ENCODE measurements around the gene LRCH2. TPM values are rescaled to one million over a fixed set of nuclear protein-coding genes. Genes with fewer than 3 reads are reported as not detected.

LRCH2 gene
- total and polyA plus RNA-seq, 11 donors, result 0.49 to 2.4 (median 1.1) TPM

GRCh38 chrX:115266300-115266699 is 32.4 kb upstream of the LRCH2 start:
- DNase-seq (no peak), ATAC-seq (no peak)
- H3K4me1 ChIP-seq, result no peaks in the 10 kb centered on the region
- peaks cover 0 to 9% (median 0%) of the 10 kb centered on the region in 9 donors for H3K27me3 ChIP-seq
- no peaks in the 10 kb centered on the region for H3K36me3 ChIP-seq
- no peak overlapping the region for H3K4me3 ChIP-seq
- intact Hi-C loops (cut with DNase I), result no loop called here
- no peak for TF ChIP-seq POLR2A (IDR thresholded peaks at IDR 0.05)
- TF ChIP-seq, protein P1, sequence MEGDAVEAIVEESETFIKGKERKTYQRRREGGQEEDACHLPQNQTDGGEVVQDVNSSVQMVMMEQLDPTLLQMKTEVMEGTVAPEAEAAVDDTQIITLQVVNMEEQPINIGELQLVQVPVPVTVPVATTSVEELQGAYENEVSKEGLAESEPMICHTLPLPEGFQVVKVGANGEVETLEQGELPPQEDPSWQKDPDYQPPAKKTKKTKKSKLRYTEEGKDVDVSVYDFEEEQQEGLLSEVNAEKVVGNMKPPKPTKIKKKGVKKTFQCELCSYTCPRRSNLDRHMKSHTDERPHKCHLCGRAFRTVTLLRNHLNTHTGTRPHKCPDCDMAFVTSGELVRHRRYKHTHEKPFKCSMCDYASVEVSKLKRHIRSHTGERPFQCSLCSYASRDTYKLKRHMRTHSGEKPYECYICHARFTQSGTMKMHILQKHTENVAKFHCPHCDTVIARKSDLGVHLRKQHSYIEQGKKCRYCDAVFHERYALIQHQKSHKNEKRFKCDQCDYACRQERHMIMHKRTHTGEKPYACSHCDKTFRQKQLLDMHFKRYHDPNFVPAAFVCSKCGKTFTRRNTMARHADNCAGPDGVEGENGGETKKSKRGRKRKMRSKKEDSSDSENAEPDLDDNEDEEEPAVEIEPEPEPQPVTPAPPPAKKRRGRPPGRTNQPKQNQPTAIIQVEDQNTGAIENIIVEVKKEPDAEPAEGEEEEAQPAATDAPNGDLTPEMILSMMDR (IDR thresholded peaks at IDR 0.05), result no peak
- H3K9me3 ChIP-seq, result no peaks in the 10 kb centered on the region
- H3K27ac ChIP-seq, result no peak overlapping the region
- 64 to 89% (median 81%) methylated on average over 2 of the region's 2 CpGs for WGBS, 4 donors

GRCh38 chrX:115264009-115264408 is 30.1 kb upstream of the LRCH2 start:
- H3K4me3 ChIP-seq, result no peak overlapping the region
- 63 to 76% (median 65%) methylated on average over 2 of the region's 2 CpGs for WGBS, 4 donors
- no peak for DNase-seq

DNA sequence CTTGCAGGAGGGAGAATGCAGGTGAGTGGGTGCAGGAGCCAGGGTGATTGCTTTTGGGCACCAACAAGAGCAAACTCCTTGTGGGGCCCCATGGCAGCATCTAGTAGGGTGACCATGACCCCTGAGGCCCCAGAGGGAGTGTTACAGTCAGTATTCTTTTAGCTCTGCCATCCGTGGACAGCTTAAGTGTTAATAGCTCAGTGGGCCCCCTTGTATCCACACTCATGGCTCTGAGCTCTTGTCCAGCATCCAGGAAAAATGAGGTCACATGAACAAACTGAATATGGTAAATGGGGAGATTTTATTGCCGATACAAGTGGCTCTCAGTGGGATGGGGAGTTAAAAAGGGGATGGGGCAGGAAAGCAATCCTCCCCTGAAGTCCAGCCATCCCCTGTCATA is 27.3 kb upstream of the LRCH2 start:
- DNase-seq (no peak), ATAC-seq (no peak)
- Histone ChIP-seq H3K27ac (no peak overlapping the region), H3K9me3 (no peaks in the 10 kb centered on the region), H3K4me3 (no peak overlapping the region), H3K36me3 (no peaks in the 10 kb centered on the region), H3K4me1 (no peaks in the 10 kb centered on the region), H3K27me3 (peaks cover 0 to 27% (median 0%) of the 10 kb centered on the region in 9 donors)
- no peak for TF ChIP-seq POLR2A (IDR thresholded peaks at IDR 0.05)
- TF ChIP-seq, protein P1 (IDR thresholded peaks at IDR 0.05), result no peak
- 65 to 79% (median 72%) methylated on average over 2 of the region's 2 CpGs for WGBS, 4 donors
- intact Hi-C loops (cut with DNase I), result no loop called here

More at GRCh38 chrX:115264009-115264408, 30.1 kb upstream of the LRCH2 start:
- no peak overlapping the region for H3K27ac ChIP-seq
- no peaks in the 10 kb centered on the region for H3K36me3 ChIP-seq
- intact Hi-C loops (cut with DNase I), result no loop called here
- TF ChIP-seq, protein P1 (IDR thresholded peaks at IDR 0.05), result no peak
- no peak for TF ChIP-seq POLR2A (IDR thresholded peaks at IDR 0.05)
- H3K4me1 ChIP-seq, result no peaks in the 10 kb centered on the region
- no peak for ATAC-seq
- peaks cover 0 to 19% (median 0%) of the 10 kb centered on the region in 9 donors for H3K27me3 ChIP-seq
- H3K9me3 ChIP-seq, result no peaks in the 10 kb centered on the region

- intact Hi-C loops (cut with DNase I), result no loop called here
- Histone ChIP-seq H3K9me3 (no peaks in the 10 kb centered on the region), H3K4me3 (no peak overlapping the region), H3K4me1 (no peaks in the 10 kb centered on the region), H3K27me3 (peaks cover 0 to 32% (median 0%) of the 10 kb centered on the region in 9 donors), H3K27ac (no peak overlapping the region), H3K36me3 (no peaks in the 10 kb centered on the region)
- DNase-seq, result no peak
- no peak for ATAC-seq
- no peak for TF ChIP-seq POLR2A (IDR thresholded peaks at IDR 0.05)
- 91 to 97% (median 95%) methylated on average over 3 of the region's 3 CpGs for whole genome bisulfite sequencing, 4 donors
Measured at GRCh38 chrX:115260330-115260729, 26.4 kb upstream of the LRCH2 start.

- TF ChIP-seq, protein P1 (IDR thresholded peaks at IDR 0.05), result no peak
- no peak for TF ChIP-seq POLR2A (IDR thresholded peaks at IDR 0.05)
- no peak for ATAC-seq
- WGBS, 4 donors, result 60 to 73% (median 67%) methylated on average over 3 of the region's 3 CpGs
- Histone ChIP-seq H3K27ac (no peak overlapping the region), H3K9me3 (no peaks in the 10 kb centered on the region), H3K4me1 (no peaks in the 10 kb centered on the region), H3K36me3 (no peaks in the 10 kb centered on the region), H3K27me3 (peaks cover 0 to 33% (median 0%) of the 10 kb centered on the region in 9 donors), H3K4me3 (no peak overlapping the region)
- no peak for DNase-seq
- intact Hi-C loops (cut with DNase I), result no loop called here
Measured at GRCh38 chrX:115259238-115259875, 25.5 kb upstream of the LRCH2 start.
